Small intestine (tissue), 7 donors: Measurements from ENCODE around the gene RARB. TPM values are rescaled to one million over a fixed set of nuclear protein-coding genes. Genes with fewer than 3 reads are reported as not detected.

Experiments used
- DNase-seq, 2 donors: peaks; one replicate each; pipeline versions ENCODE4 v3.0.0 to v3.0.0-alpha.2; 2013
- FAIRE-seq: peaks from 2 replicates; lab custom pipeline; 2012; peaks lifted over from hg19 to GRCh38; lab: Jason Lieb, UNC
- H3K27ac ChIP-seq, 3 donors: one replicate each; pipeline ENCODE4 v1.5.1; 2013; ENCODE audit warnings: low read length in 2 of 3, mild to moderate bottlenecking in 2 of 3, control low read depth in 1 of 3, inconsistent platforms in 1 of 3, low read depth in 1 of 3, moderate library complexity in 1 of 3
- H3K27me3 ChIP-seq, 3 donors: one replicate each; pipeline ENCODE4 v1.6.1; 2013; ENCODE audit warnings: low read length in 3 of 3, inconsistent platforms in 1 of 3; ENCODE audit not compliant: control insufficient read depth in 3 of 3, insufficient read depth in 3 of 3
- H3K36me3 ChIP-seq, 3 donors: one replicate each; pipeline ENCODE4 v1.6.1; 2013; ENCODE audit warnings: low read length in 3 of 3, inconsistent platforms in 1 of 3, low read depth in 1 of 3, mild to moderate bottlenecking in 1 of 3, moderate library complexity in 1 of 3; ENCODE audit not compliant: control insufficient read depth in 3 of 3, insufficient read depth in 2 of 3
- H3K4me1 ChIP-seq, 3 donors: one replicate each; pipeline ENCODE4 v1.6.1; 2013; ENCODE audit warnings: low read length in 2 of 3, inconsistent platforms in 1 of 3, low read depth in 1 of 3, mild to moderate bottlenecking in 1 of 3, moderate library complexity in 1 of 3; ENCODE audit not compliant: control insufficient read depth in 3 of 3, insufficient read depth in 2 of 3
- H3K4me3 ChIP-seq, 3 donors: one replicate each; pipeline ENCODE4 v1.5.1; 2013; ENCODE audit warnings: low read length in 3 of 3, control low read depth in 1 of 3, inconsistent platforms in 1 of 3, low read depth in 1 of 3, mild to moderate bottlenecking in 1 of 3, moderate library complexity in 1 of 3
- H3K9me3 ChIP-seq, 2 donors: one replicate each; pipeline ENCODE4 v1.6.1; 2013; ENCODE audit warnings: low read depth in 1 of 2, low read length in 1 of 2; ENCODE audit not compliant: control insufficient read depth in 2 of 2, insufficient read depth in 1 of 2
- WGBS, 3 donors: extraction: QIAGEN DNeasy Blood & Tissue Kit; methylation state at CpG; one replicate each; pipeline ENCODE4 v1.1.7; 2013; 5-methylcytosine and 5-hydroxymethylcytosine counted together
- polyA plus RNA-seq, 4 donors: library from polyadenylated mRNA; stranded (reverse) in 3 of 4; unstranded in 1 of 4; fragments of 200-250 nt in 3 of 4; fragments of 120-200 nt in 1 of 4; gene quantifications; one replicate each; pipeline versions ENCODE4 v1.2.1 to v1.2.3, GENCODE V29; 2013
- donor health status: healthy with polysubstance abuse.
- donor health status: control.
- donor health status: control.
- donor health status: Bipolar disorder and iron deficiency.
- donor health status: healthy.

RARB gene
- polyA plus RNA-seq, 4 donors: 0.27 to 9.0 (median 0.89) TPM

GRCh38 chr3:25610779-25611178, 182.7 kb downstream of the RARB start:
- H3K27me3 ChIP-seq: no peaks in the 10 kb centered on the region
- H3K4me3 ChIP-seq: no peak overlapping the region
- no peaks in the 10 kb centered on the region for H3K9me3 ChIP-seq
- no peak overlapping the region for H3K27ac ChIP-seq
- FAIRE-seq: no peak
- peaks cover 11 to 20% (median 15%) of the 10 kb centered on the region in 3 donors for H3K36me3 ChIP-seq
- no peak for DNase-seq
- H3K4me1 ChIP-seq: no peaks in the 10 kb centered on the region

- H3K27ac ChIP-seq: no peak overlapping the region
- no peaks in the 10 kb centered on the region for H3K4me1 ChIP-seq
- H3K9me3 ChIP-seq: no peaks in the 10 kb centered on the region
- DNase-seq: no peak
- 96 to 99% (median 97%) methylated on average over 5 of the region's 5 CpGs for WGBS, 3 donors
- peaks cover 11 to 20% (median 15%) of the 10 kb centered on the region in 3 donors for H3K36me3 ChIP-seq
- FAIRE-seq: no peak
- H3K27me3 ChIP-seq: no peaks in the 10 kb centered on the region
- no peak overlapping the region for H3K4me3 ChIP-seq
These were observed 183.1 kb downstream of the RARB start for GRCh38 chr3:25611193-25611592.

DNA sequence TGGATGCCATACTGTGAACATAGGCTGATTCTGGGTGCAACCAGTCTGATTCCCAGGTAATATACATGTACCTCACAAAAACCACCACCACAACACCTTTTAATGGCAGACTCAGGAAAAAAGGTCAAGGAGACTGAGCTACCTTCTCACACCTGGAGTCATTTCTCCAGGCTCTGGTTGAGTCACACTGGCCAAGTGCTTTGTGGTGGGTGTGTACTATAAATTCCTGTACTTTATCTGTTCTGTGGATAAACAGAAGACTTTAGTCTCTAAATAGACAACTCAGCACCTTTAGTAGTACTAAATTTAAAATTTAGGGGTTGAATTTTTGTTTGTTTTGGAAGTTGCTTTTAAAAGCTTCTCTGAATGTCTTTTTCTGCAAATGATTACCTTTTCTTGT, 190.0 kb downstream of the RARB start:
- peaks cover 0 to 17% (median 10%) of the 10 kb centered on the region in 3 donors for H3K36me3 ChIP-seq
- no peak overlapping the region for H3K4me3 ChIP-seq
- peak overlapping the region in 1 of 3 donors; percentile 12 for H3K27ac ChIP-seq
- no peaks in the 10 kb centered on the region for H3K9me3 ChIP-seq
- FAIRE-seq: no peak
- no peaks in the 10 kb centered on the region for H3K4me1 ChIP-seq
- peak; percentile 49 to 52 for DNase-seq
- no peaks in the 10 kb centered on the region for H3K27me3 ChIP-seq

DNA sequence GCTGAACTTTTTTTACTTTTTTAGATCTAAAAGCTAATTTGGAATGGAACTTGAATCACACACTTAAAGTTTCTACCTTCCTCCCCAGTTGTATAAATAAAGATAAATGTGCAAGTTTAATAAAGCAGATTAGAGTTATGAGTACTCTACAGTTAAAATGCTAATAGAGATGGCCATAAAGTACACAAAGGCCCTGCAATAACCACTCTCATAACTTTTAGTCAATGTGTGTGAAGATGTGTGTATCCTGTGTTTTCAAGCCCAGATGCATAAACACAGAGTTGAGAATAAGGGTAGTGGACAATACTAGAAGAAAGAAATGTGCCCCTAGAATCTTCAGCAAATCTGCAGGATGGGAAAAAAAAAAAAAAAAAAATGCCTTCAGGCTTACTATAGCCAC, 191.3 kb downstream of the RARB start:
- Histone ChIP-seq H3K36me3 (peaks cover 0 to 13% (median 8%) of the 10 kb centered on the region in 3 donors), H3K4me1 (no peaks in the 10 kb centered on the region), H3K9me3 (no peaks in the 10 kb centered on the region), H3K27me3 (no peaks in the 10 kb centered on the region), H3K4me3 (no peak overlapping the region), H3K27ac (no peak overlapping the region)
- DNase-seq (no peak), FAIRE-seq (no peak)

- no peak for DNase-seq
These were observed 192.4 kb downstream of the RARB start for GRCh38 chr3:25620493-25620892.

DNA sequence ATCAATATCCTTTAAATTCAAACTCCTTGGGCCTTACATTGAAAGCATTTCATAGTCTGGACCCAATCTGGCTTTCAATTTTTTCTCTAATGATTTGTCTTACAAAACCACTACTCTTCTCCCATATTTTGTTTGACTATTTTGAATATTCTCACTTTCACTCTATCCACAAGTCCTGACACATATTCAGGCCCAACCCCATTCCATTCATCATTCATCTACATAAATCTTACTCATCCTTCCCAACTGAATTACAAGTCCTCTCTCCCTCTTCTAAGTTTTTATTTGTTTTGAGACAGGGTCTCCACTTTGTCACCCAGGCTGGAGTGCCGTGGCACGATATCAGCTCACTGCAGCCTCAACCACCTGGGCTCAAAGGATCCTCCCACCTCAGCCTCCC, 193.0 kb downstream of the RARB start:
- Histone ChIP-seq H3K27ac (no peak overlapping the region), H3K4me1 (no peaks in the 10 kb centered on the region), H3K27me3 (no peaks in the 10 kb centered on the region), H3K9me3 (no peaks in the 10 kb centered on the region), H3K4me3 (no peak overlapping the region), H3K36me3 (peaks cover 0 to 17% (median 8%) of the 10 kb centered on the region in 3 donors)
- 94 to 99% (median 96%) methylated on average over 2 of the region's 2 CpGs for WGBS, 3 donors
- FAIRE-seq (no peak), DNase-seq (no peak)

More at GRCh38 chr3:25620493-25620892, 192.4 kb downstream of the RARB start:
- Histone ChIP-seq H3K36me3 (peaks cover 0 to 17% (median 8%) of the 10 kb centered on the region in 3 donors), H3K4me1 (no peaks in the 10 kb centered on the region), H3K9me3 (no peaks in the 10 kb centered on the region), H3K27ac (no peak overlapping the region), H3K4me3 (no peak overlapping the region), H3K27me3 (no peaks in the 10 kb centered on the region)
- 97 to 99% (median 98%) methylated on average over 5 of the region's 5 CpGs for WGBS, 3 donors
- FAIRE-seq: no peak

GRCh38 chr3:25631989-25632388, 203.9 kb downstream of the RARB start:
- no peaks in the 10 kb centered on the region for H3K27me3 ChIP-seq
- no peaks in the 10 kb centered on the region for H3K4me1 ChIP-seq
- H3K36me3 ChIP-seq: peaks cover 0 to 10% (median 7%) of the 10 kb centered on the region in 3 donors
- H3K4me3 ChIP-seq: no peak overlapping the region
- no peak overlapping the region for H3K27ac ChIP-seq
- 93 to 98% (median 95%) methylated on average over 1 of the region's 1 CpG for WGBS, 3 donors
- FAIRE-seq: no peak
- DNase-seq: no peak
- no peaks in the 10 kb centered on the region for H3K9me3 ChIP-seq

- H3K36me3 ChIP-seq: peaks cover 0 to 5% (median 2%) of the 10 kb centered on the region in 3 donors
- DNase-seq (no peak), FAIRE-seq (no peak)
- H3K4me3 ChIP-seq: no peak overlapping the region
- H3K9me3 ChIP-seq: no peaks in the 10 kb centered on the region
- H3K27me3 ChIP-seq: no peaks in the 10 kb centered on the region
- H3K4me1 ChIP-seq: no peaks in the 10 kb centered on the region
- WGBS, 3 donors: 88 to 92% (median 90%) methylated on average over 3 of the region's 3 CpGs
- H3K27ac ChIP-seq: no peak overlapping the region
These were observed 205.9 kb downstream of the RARB start for GRCh38 chr3:25633919-25634318.

GRCh38 chr3:25635038-25635437, 207.0 kb downstream of the RARB start:
- WGBS, 3 donors: 88 to 89% (median 89%) methylated on average over 3 of the region's 3 CpGs
- Histone ChIP-seq H3K27me3 (no peaks in the 10 kb centered on the region), H3K4me1 (no peaks in the 10 kb centered on the region), H3K9me3 (no peaks in the 10 kb centered on the region), H3K27ac (no peak overlapping the region), H3K4me3 (no peak overlapping the region), H3K36me3 (peaks cover 0 to 6% (median 5%) of the 10 kb centered on the region in 3 donors)
- FAIRE-seq: no peak
- DNase-seq: no peak
